Lower leg skin (tissue), 4 donors: ENCODE data around the gene VWA1. TPM values are rescaled to one million over a fixed set of nuclear protein-coding genes. Genes with fewer than 3 reads are reported as not detected.

Experiments
- DNase-seq, 2 donors: peaks; one replicate each; pipeline ENCODE4 v3.0.0-alpha.2; 2019; ENCODE audit warnings: low spot score in 2 of 2
- H3K4me3 ChIP-seq: fragments of 200-600 bp; sonication (generic); 2 replicates; pipeline ENCODE4 v1.5.1; 2017; ENCODE audit warnings: mild to moderate bottlenecking, low read depth; ENCODE audit not compliant: poor library complexity, severe bottlenecking
- POLR2A ChIP-seq, 2 donors: fragments of 450-650 bp; IDR thresholded peaks; one replicate each; pipeline ENCODE4 v1.6.1; 2016 to 2017; ENCODE audit warnings: antibody characterized with exemption in 2 of 2, mild to moderate bottlenecking in 1 of 2, moderate library complexity in 1 of 2
- WGBS, 2 donors: methylation state at CpG; one replicate each; pipeline ENCODE4 v1.1.5; 2018; 5-methylcytosine and 5-hydroxymethylcytosine counted together
- intact Hi-C: fragments of 100-400 bp; cut with DNase I; formaldehyde crosslinking; loops from one replicate; pipeline ENCODE4 v1.15.0; 2023; ENCODE audit warnings: low total_unique reads
- total RNA-seq, 4 donors: library from RNA; depleted of rRNA; stranded (reverse); fragments of >200 nt; gene quantifications; one replicate each; pipeline ENCODE4 v1.1.0, GENCODE V29; 2016
- TF ChIP-seq, protein P1 (sequence below), 3 donors: fragments of 450-650 bp; IDR thresholded peaks; one replicate each; pipeline ENCODE4 v1.5.1; 2016; ENCODE audit warnings: antibody characterized with exemption in 3 of 3, mild to moderate bottlenecking in 3 of 3, moderate library complexity in 2 of 3

Gene VWA1
- total RNA-seq, 4 donors from 2014 or later = 26.5 to 36.4 (median 30.1) TPM

DNA sequence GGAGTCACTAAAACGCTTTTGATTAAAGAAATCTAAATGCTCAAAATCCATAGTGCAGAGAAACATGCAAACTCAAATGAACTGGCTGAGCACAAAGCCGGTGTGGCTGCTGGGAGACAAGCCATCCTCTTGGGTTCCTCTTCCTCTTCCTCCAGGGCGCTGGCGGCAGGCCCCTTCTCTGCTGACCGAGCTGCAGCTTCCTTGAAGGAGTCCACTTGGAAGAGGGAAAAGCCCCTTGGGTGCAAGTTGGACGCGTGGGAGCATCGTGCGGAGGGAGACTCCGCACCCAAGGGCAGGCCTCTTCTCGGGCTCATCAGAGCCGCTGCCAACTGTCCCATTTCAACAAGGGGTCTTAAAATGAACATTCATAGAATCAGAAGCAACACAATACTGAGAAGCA, 44.3 kb upstream of the VWA1 start:
- intact Hi-C loops = no loop called here
- TF ChIP-seq POLR2A (IDR thresholded peaks at IDR 0.05) = no peak
- TF ChIP-seq, protein P1, sequence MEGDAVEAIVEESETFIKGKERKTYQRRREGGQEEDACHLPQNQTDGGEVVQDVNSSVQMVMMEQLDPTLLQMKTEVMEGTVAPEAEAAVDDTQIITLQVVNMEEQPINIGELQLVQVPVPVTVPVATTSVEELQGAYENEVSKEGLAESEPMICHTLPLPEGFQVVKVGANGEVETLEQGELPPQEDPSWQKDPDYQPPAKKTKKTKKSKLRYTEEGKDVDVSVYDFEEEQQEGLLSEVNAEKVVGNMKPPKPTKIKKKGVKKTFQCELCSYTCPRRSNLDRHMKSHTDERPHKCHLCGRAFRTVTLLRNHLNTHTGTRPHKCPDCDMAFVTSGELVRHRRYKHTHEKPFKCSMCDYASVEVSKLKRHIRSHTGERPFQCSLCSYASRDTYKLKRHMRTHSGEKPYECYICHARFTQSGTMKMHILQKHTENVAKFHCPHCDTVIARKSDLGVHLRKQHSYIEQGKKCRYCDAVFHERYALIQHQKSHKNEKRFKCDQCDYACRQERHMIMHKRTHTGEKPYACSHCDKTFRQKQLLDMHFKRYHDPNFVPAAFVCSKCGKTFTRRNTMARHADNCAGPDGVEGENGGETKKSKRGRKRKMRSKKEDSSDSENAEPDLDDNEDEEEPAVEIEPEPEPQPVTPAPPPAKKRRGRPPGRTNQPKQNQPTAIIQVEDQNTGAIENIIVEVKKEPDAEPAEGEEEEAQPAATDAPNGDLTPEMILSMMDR (IDR thresholded peaks at IDR 0.05) = no peak
- DNase-seq = no peak
- 82 to 88% methylated on average over 12 of the region's 12 CpGs for WGBS, 2 donors
- H3K4me3 ChIP-seq = no peak overlapping the region

DNA sequence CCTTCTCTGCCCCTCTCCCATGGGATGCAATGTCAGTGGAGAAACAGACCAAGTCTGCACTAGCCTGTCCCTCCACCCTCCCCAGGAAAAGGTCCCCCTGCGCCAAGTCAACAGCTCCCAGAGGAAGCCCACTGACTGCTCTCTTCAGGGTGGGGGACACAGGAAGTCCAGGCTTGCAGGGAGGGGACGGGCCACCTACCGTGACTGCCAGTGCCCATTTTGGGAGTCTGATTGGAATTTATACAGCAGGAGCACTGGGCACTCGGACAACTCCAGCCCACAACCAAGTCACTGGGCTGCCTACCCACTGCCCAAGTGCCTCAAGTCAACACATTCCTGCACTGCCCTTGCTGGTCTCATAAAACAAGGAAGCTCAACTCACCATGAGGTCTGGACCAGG, 42.5 kb upstream of the VWA1 start:
- no peak for TF ChIP-seq POLR2A (IDR thresholded peaks at IDR 0.05)
- TF ChIP-seq, protein P1 (IDR thresholded peaks at IDR 0.05) = no peak
- intact Hi-C loops = no loop called here
- 94% methylated on average over 4 of the region's 4 CpGs for WGBS, 2 donors
- DNase-seq = no peak
- no peak overlapping the region for H3K4me3 ChIP-seq

DNA sequence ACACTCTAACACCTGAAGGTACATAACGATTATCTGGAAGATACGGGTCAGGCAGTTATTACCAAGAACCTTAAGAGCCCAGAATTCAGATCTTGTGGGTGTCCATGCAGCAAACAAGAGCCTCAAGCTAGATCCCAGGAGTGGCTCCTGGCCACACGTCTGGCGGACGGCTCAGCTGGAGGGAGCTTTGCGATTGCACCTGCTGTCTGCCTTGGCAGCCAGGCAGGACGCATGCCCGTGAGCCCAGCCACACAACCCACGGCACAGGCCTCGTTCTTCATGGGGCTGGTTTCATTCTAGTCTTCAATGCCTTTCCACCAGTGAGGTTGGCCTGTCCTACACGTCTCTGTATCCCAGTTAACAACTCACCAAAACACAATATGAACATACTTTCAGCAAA, 42.1 kb upstream of the VWA1 start:
- 93 to 94% methylated on average over 11 of the region's 11 CpGs for WGBS, 2 donors
- DNase-seq = no peak
- TF ChIP-seq, protein P1 (IDR thresholded peaks at IDR 0.05) = no peak
- no peak for TF ChIP-seq POLR2A (IDR thresholded peaks at IDR 0.05)
- intact Hi-C loops = no loop called here
- H3K4me3 ChIP-seq = no peak overlapping the region

DNA sequence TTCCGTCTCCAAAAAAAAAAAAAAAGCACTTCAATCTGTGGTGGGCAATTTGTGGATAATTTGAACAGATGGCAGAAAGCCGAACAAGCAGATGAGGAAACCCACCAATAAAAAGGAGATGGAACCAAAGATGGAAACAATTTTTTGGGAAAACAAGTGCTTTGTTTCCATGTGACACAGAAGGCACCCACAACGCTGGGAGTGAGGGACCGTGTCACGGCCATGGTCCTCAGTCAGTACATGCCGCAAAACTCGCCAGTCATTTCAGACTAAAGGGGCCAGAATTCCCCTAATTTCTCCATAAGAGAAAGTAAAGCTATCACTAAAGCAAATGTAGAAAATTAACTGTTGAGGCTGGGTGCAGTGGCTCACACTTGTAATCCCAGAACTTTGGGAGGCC, 41.4 kb upstream of the VWA1 start:
- intact Hi-C loops = no loop called here
- no peak for DNase-seq
- TF ChIP-seq POLR2A (IDR thresholded peaks at IDR 0.05) = no peak
- TF ChIP-seq, protein P1 (IDR thresholded peaks at IDR 0.05) = no peak
- 93 to 94% methylated on average over 7 of the region's 7 CpGs for WGBS, 2 donors
- no peak overlapping the region for H3K4me3 ChIP-seq

DNA sequence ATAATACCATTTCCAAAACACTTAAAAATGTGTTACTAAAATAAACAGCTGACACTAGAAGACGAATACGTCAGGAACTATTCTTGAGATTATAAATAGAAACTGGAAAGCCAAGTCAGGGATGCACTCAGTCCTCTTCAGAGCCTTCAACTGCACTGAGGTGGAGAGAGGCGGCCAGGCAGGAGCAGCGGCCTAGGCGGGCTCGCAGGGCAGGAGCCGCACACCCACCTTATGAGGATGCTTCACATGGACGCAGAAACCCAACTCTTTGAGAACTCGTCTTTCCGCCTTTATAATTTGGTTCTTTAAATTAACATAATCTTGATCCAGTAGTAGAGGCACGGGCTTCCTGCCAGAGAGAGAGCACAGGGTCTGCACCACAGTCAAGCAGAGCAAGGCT, 40.3 kb upstream of the VWA1 start:
- no peak overlapping the region for H3K4me3 ChIP-seq
- no peak for TF ChIP-seq POLR2A (IDR thresholded peaks at IDR 0.05)
- TF ChIP-seq, protein P1 (IDR thresholded peaks at IDR 0.05) = no peak
- intact Hi-C loops = no loop called here
- WGBS, 2 donors = 91 to 92% methylated on average over 11 of the region's 11 CpGs
- no peak for DNase-seq

DNA sequence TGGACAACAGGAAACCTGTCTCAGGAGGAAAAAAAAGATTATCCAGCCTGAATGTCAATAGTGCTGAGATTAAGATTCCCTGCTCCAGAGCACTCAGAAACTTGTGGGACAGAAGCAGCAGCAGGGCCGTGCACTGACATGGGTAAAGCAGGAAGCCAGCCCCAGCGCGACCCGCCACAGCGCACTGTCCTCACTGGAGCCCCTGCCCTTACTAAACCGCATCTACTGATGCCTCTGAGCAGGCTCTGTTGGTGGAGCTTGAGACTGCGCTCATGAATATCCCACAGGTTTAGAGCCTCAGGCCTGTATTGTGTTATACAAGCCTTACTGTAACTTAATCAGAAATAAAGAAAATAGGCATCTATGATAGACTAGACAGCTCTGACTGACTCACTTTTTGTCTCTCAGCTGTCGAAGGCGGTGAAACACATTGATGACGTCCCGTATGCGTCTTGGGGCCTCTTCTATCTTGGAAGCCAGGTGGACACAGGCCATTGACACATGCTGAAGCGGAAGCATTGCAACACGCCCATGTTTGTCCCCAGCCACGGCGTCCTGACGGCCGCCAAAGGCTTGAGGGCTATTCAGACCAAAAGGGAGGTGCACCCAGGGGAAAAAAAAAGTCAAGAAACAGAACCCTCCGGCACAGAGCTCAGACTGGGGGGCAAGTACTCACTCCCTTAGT, 37.5 kb upstream of the VWA1 start:
- no peak for TF ChIP-seq POLR2A (IDR thresholded peaks at IDR 0.05)
- TF ChIP-seq, protein P1 (IDR thresholded peaks at IDR 0.05) = no peak
- no peak for DNase-seq
- 42 to 50% methylated on average over 19 of the region's 19 CpGs for WGBS, 2 donors
- intact Hi-C loops = no loop called here
- peak overlapping the region; percentile 92 for H3K4me3 ChIP-seq
